ENCODE results near the gene ZNF217. TPM values are rescaled to one million over a fixed set of nuclear protein-coding genes. Genes with fewer than 3 reads are reported as not detected.
"Not testable (repeated sequence)": the region's sequence is repeated elsewhere in the genome, so short reads cannot be mapped to it uniquely, and the experiment has no call there.

The ZNF217 gene
- total RNA-seq, 1 experiment from 2014 or later = 27.0 TPM

DNA sequence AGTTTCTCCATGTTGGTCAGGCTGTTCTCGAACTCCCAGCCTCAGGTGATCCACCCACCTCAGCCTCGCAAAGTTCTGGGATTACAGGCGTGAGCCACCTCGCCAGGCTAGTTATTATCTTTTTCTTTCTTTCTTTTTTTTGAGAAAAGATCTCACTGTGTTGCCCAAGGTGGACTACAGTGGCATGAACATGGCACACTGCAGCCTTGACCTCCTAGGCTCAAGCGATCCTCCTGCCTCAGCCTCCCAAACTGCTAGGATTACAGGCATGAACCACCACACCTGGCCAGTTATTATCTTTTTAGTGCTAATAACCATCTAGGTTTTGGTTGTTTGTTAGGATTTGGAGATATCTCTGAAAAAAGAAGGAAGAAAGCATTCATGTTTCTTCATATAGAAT is 35.8 kb upstream of the ZNF217 start:
- DNase-seq (ENCODE audit: low spot score) = no peak
- Histone ChIP-seq H3K36me3 (ENCODE audit: insufficient read depth, low read length, poor library complexity, severe bottlenecking) (no peaks in the 10 kb centered on the region), H3K4me3 (ENCODE audit: low read depth, low read length, poor library complexity, severe bottlenecking) (no peak overlapping the region), H3K27ac (ENCODE audit: low read depth, low read length, poor library complexity, severe bottlenecking) (no peak overlapping the region), H3K9me3 (ENCODE audit: low read depth, low read length, poor library complexity, severe bottlenecking) (no peaks in the 10 kb centered on the region), H3K4me1 (ENCODE audit: insufficient read depth, low read length, poor library complexity, severe bottlenecking) (no peaks in the 10 kb centered on the region), H3K27me3 (replicated peaks; ENCODE audit: insufficient read depth, low read depth, low read length, poor library complexity) (no peaks in the 10 kb centered on the region)
- intact Hi-C loops (cut with micrococcal nuclease; ENCODE audit: unreplicated experiment) = no loop called here
- TF ChIP-seq EZH2 (IDR thresholded peaks at IDR 0.05; ENCODE audit: borderline replicate concordance, low read depth, low read length, poor library complexity, severe bottlenecking) = no peak
- TF ChIP-seq, protein P1, sequence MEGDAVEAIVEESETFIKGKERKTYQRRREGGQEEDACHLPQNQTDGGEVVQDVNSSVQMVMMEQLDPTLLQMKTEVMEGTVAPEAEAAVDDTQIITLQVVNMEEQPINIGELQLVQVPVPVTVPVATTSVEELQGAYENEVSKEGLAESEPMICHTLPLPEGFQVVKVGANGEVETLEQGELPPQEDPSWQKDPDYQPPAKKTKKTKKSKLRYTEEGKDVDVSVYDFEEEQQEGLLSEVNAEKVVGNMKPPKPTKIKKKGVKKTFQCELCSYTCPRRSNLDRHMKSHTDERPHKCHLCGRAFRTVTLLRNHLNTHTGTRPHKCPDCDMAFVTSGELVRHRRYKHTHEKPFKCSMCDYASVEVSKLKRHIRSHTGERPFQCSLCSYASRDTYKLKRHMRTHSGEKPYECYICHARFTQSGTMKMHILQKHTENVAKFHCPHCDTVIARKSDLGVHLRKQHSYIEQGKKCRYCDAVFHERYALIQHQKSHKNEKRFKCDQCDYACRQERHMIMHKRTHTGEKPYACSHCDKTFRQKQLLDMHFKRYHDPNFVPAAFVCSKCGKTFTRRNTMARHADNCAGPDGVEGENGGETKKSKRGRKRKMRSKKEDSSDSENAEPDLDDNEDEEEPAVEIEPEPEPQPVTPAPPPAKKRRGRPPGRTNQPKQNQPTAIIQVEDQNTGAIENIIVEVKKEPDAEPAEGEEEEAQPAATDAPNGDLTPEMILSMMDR (conservative IDR thresholded peaks at IDR 0.05; ENCODE audit: low read depth, low read length) = no peak
- CTCF ChIA-PET = interaction anchor here (0.6 kb wide), 1 partner anchor 199 kb away, joined by 5 read pairs; no protein-coding TSS in a partner anchor
- no TSS peak for BruUV-seq (replicated peaks)
- POLR2A ChIA-PET (ENCODE audit: low non-redundant PET) = no interaction called here

DNA sequence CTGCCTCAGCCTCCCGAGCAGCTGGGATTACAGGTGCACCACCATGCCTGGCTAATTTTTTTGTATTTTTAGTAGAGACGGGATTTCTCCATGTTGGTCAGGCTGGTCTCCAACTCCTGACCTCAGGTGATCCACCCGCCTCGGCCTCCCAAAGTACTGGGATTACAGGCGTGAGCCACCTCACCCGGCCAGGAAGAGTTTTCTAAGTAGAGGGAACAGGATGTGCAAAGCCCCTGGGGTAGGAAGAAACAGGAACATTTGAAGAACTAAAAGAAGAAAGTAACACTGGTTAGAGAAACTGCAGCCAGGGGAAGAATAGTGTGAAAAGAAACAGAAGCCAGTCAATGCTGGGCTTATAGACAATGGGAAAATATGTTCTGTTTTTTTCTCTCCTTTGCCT is 35.1 kb upstream of the ZNF217 start:
- H3K4me3 ChIP-seq (ENCODE audit: low read depth, low read length, poor library complexity, severe bottlenecking); H3K9me3 ChIP-seq (ENCODE audit: low read depth, low read length, poor library complexity, severe bottlenecking); intact Hi-C loops (cut with micrococcal nuclease; ENCODE audit: unreplicated experiment); POLR2A ChIA-PET (ENCODE audit: low non-redundant PET); H3K27me3 ChIP-seq (replicated peaks; ENCODE audit: insufficient read depth, low read depth, low read length, poor library complexity); H3K36me3 ChIP-seq (ENCODE audit: insufficient read depth, low read length, poor library complexity, severe bottlenecking); CTCF ChIA-PET; H3K27ac ChIP-seq (ENCODE audit: low read depth, low read length, poor library complexity, severe bottlenecking); H3K4me1 ChIP-seq (ENCODE audit: insufficient read depth, low read length, poor library complexity, severe bottlenecking); DNase-seq (ENCODE audit: low spot score); BruUV-seq (replicated peaks): not testable (repeated sequence)

DNA sequence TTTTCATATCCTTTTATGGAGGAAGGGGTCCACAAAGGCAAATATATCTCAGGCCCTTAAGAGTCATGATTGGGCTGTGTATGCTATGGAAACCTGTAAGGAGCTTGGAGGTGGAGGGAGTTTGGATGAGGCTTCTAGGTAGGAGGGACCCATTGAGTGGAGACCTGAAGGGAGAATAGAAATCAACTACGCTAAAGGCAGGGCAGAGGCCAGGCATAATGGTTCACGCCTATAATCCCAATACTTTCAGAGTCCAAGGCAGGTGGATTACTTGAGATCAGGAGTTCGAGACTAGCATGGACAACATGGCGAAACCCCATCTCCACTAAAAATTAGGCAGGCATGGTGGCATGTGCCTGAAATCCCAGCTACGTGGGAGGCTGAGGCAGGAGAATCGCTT is 34.4 kb upstream of the ZNF217 start:
- intact Hi-C loops (cut with micrococcal nuclease; ENCODE audit: unreplicated experiment) = no loop called here
- H3K27ac ChIP-seq (ENCODE audit: low read depth, low read length, poor library complexity, severe bottlenecking) = no peak overlapping the region

DNA sequence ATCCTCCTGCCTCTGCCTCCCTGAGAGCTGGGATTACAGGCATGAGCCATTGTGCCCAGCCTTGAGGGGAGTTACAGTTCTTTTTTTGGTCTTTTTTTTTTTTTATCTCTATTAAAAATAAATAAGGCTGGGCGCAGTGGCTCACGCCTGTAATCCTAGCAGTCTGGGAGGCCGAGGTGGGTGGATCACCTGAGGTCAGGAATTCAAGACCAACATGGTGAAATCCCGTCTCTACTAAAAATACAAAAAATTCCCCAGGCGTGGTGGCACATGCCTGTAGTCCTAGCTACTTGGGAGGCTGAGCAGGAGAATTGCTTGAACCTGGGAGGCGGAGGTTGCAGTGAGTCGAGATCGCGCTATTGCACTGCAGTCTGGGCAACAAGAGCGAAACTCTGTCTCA is 33.4 kb upstream of the ZNF217 start:
- intact Hi-C loops (cut with micrococcal nuclease; ENCODE audit: unreplicated experiment); H3K9me3 ChIP-seq (ENCODE audit: low read depth, low read length, poor library complexity, severe bottlenecking); H3K4me3 ChIP-seq (ENCODE audit: low read depth, low read length, poor library complexity, severe bottlenecking); H3K27me3 ChIP-seq (replicated peaks; ENCODE audit: insufficient read depth, low read depth, low read length, poor library complexity); H3K27ac ChIP-seq (ENCODE audit: low read depth, low read length, poor library complexity, severe bottlenecking); DNase-seq (ENCODE audit: low spot score); BruUV-seq (replicated peaks); POLR2A ChIA-PET (ENCODE audit: low non-redundant PET); H3K36me3 ChIP-seq (ENCODE audit: insufficient read depth, low read length, poor library complexity, severe bottlenecking); CTCF ChIA-PET: not testable (repeated sequence)
- H3K4me1 ChIP-seq (ENCODE audit: insufficient read depth, low read length, poor library complexity, severe bottlenecking) = peaks cover 24% of the 10 kb centered on the region

More for the DNA sequence above, 34.4 kb upstream of the ZNF217 start:
- no peak for DNase-seq (ENCODE audit: low spot score)
- H3K27me3 ChIP-seq (replicated peaks; ENCODE audit: insufficient read depth, low read depth, low read length, poor library complexity) = no peaks in the 10 kb centered on the region
- ChIA-PET CTCF (no interaction called here), POLR2A (ENCODE audit: low non-redundant PET) (interaction anchor here (0.6 kb wide), 1 partner anchor 905 kb away, joined by 3 read pairs; no protein-coding TSS in a partner anchor)
- H3K9me3 ChIP-seq (ENCODE audit: low read depth, low read length, poor library complexity, severe bottlenecking) = no peaks in the 10 kb centered on the region
- H3K36me3 ChIP-seq (ENCODE audit: insufficient read depth, low read length, poor library complexity, severe bottlenecking) = no peaks in the 10 kb centered on the region
- H3K4me1 ChIP-seq (ENCODE audit: insufficient read depth, low read length, poor library complexity, severe bottlenecking) = peaks cover 13% of the 10 kb centered on the region
- BruUV-seq (replicated peaks) = no TSS peak
- TF ChIP-seq, protein P1 (conservative IDR thresholded peaks at IDR 0.05; ENCODE audit: low read depth, low read length) = no peak
- H3K4me3 ChIP-seq (ENCODE audit: low read depth, low read length, poor library complexity, severe bottlenecking) = no peak overlapping the region

All from A673 (cell line).